Endothelial cell of umbilical vein (primary cell): ENCODE data around the gene YPEL1. TPM values are rescaled to one million over a fixed set of nuclear protein-coding genes. Genes with fewer than 3 reads are reported as not detected.

Experiments
- BruUV-seq: library from RNA; stranded (reverse); fragments of 400-500 nt; replicated peaks from 2 replicates; lab custom pipeline; 2021; lab: Mats Ljungman, UMichigan
- CTCF ChIA-PET: fragments of 300-600, 350-600 bp; sonication (Branson Sonifier 250); formaldehyde crosslinking; loops from one replicate; lab custom pipeline; 2021; ENCODE audit warnings: antibody characterized with exemption, inconsistent platforms; lab: Charles Lee
- POLR2A ChIA-PET: fragments of 300-600, 350-600 bp; sonication (Branson Sonifier 250); formaldehyde crosslinking; loops from one replicate; lab custom pipeline; 2021; ENCODE audit warnings: antibody characterized with exemption, inconsistent platforms; lab: Charles Lee
- DNase-seq: peaks from one replicate; pipeline ENCODE4 v3.0.0-alpha.2; 2011; ENCODE audit warnings: low read depth, low spot score
- FAIRE-seq: peaks from 2 replicates; lab custom pipeline; 2011; peaks lifted over from hg19 to GRCh38; lab: Jason Lieb, UNC
- H2AFZ ChIP-seq: 2 replicates; pipeline ENCODE4 v1.6.0; 2012; ENCODE audit warnings: low read depth, low read length, control low read depth, inconsistent platforms
- H3K27ac ChIP-seq: 2 replicates; pipeline ENCODE4 v1.5.1; 2011; ENCODE audit warnings: low read depth, mild to moderate bottlenecking, control low read depth, low read length, moderate library complexity; ENCODE audit not compliant: insufficient read depth
- H3K27me3 ChIP-seq, 2 experiments: 2 replicates each; pipeline versions ENCODE4 v1.6.0 to v1.6.1; 2011; ENCODE audit warnings: low read length in 2 of 2, mixed read lengths in 1 of 2; ENCODE audit not compliant: control insufficient read depth in 2 of 2, insufficient read depth in 2 of 2
- H3K36me3 ChIP-seq, 2 experiments: 2 replicates in 1 of 2; 3 replicates in 1 of 2; pipeline ENCODE4 v1.5.1; 2011; ENCODE audit warnings: low read length in 2 of 2, mild to moderate bottlenecking in 1 of 2, moderate library complexity in 1 of 2; ENCODE audit not compliant: control insufficient read depth in 2 of 2, insufficient read depth in 2 of 2; ENCODE audit errors: extremely low read depth in 1 of 2
- H3K4me1 ChIP-seq: 3 replicates; pipeline ENCODE4 v1.5.1; 2011; ENCODE audit warnings: mild to moderate bottlenecking, low read length; ENCODE audit not compliant: control insufficient read depth, insufficient read depth; ENCODE audit errors: extremely low read depth
- H3K4me2 ChIP-seq: 2 replicates; pipeline ENCODE4 v1.6.1; 2011; ENCODE audit warnings: low read length, control low read depth, mixed read lengths; ENCODE audit not compliant: insufficient read depth
- H3K4me3 ChIP-seq, 3 experiments: fragments of 200-600 bp in 1 of 3; sonication (generic), shearing (Covaris generic) in 1 of 3; replicated peaks in 1 of 3; 2 replicates each; pipeline ENCODE4 v1.5.1; 2011 to 2016; ENCODE audit warnings: control low read depth in 3 of 3, low read length in 3 of 3, mild to moderate bottlenecking in 2 of 3, inconsistent platforms in 1 of 3, low read depth in 1 of 3, moderate library complexity in 1 of 3; ENCODE audit not compliant: insufficient read depth in 1 of 3
- H3K79me2 ChIP-seq: 2 replicates; pipeline ENCODE4 v1.6.0; 2012; ENCODE audit warnings: low read length, inconsistent platforms; ENCODE audit not compliant: control insufficient read depth, insufficient read depth
- H3K9ac ChIP-seq: replicated peaks from 2 replicates; pipeline ENCODE3; 2011; ENCODE audit warnings: low read length, control low read depth; ENCODE audit not compliant: insufficient read depth; ENCODE audit errors: extremely low read depth
- H3K9me1 ChIP-seq: replicated peaks from 3 replicates; pipeline ENCODE4 v1.6.0; 2011; ENCODE audit warnings: mild to moderate bottlenecking, low read length; ENCODE audit not compliant: control insufficient read depth, insufficient read depth; ENCODE audit errors: extremely low read depth
- H3K9me3 ChIP-seq: replicated peaks from 2 replicates; pipeline ENCODE4 v1.5.1; 2012; ENCODE audit warnings: low read length, inconsistent platforms; ENCODE audit not compliant: control insufficient read depth, insufficient read depth
- H4K20me1 ChIP-seq: replicated peaks from 2 replicates; pipeline ENCODE3; 2011; ENCODE audit warnings: mild to moderate bottlenecking, low read length; ENCODE audit not compliant: control insufficient read depth, insufficient read depth; ENCODE audit errors: extremely low read depth
- CTCF ChIP-seq, 2 donors: IDR thresholded peaks; 1 replicate in 1 of 2; 2 replicates in 1 of 2; pipeline ENCODE4 v1.5.1; 2011; ENCODE audit warnings: low read length in 2 of 2, mild to moderate bottlenecking in 2 of 2, moderate library complexity in 2 of 2, control low read depth in 1 of 2, inconsistent platforms in 1 of 2, low read depth in 1 of 2; ENCODE audit not compliant: insufficient read depth in 1 of 2; ENCODE audit errors: extremely low read depth in 1 of 2
- EZH2 ChIP-seq: IDR thresholded peaks from 2 replicates; pipeline ENCODE4 v1.6.1; 2012; ENCODE audit warnings: borderline replicate concordance, low read depth, mild to moderate bottlenecking, moderate library complexity, low read length, inconsistent platforms; ENCODE audit not compliant: severe bottlenecking
- FOS ChIP-seq: IDR thresholded peaks from 2 replicates; pipeline ENCODE4 v1.6.1; 2011; ENCODE audit warnings: mild to moderate bottlenecking, low read length, moderate library complexity, borderline replicate concordance; ENCODE audit not compliant: insufficient read depth
- GATA2 ChIP-seq: IDR thresholded peaks from 2 replicates; pipeline ENCODE4 v1.7.0; 2011; ENCODE audit warnings: low read depth, mild to moderate bottlenecking, moderate library complexity, mixed read lengths, low read length; ENCODE audit not compliant: insufficient read length, insufficient read depth
- JUN ChIP-seq: IDR thresholded peaks from 2 replicates; pipeline ENCODE4 v1.6.1; 2011; ENCODE audit warnings: borderline replicate concordance, low read depth; ENCODE audit not compliant: insufficient read length, insufficient read depth
- MAX ChIP-seq: IDR thresholded peaks from 2 replicates; pipeline ENCODE4 v1.6.1; 2011; ENCODE audit not compliant: insufficient read depth, insufficient read length
- MYC ChIP-seq: IDR thresholded peaks from one replicate; pipeline ENCODE4 v1.6.1; 2011; ENCODE audit warnings: mild to moderate bottlenecking, low read depth, low read length
- POLR2A ChIP-seq: IDR thresholded peaks from 2 replicates; pipeline ENCODE4 v1.6.1; 2012; ENCODE audit warnings: low read depth, mild to moderate bottlenecking, control low read depth, low read length
- POLR2AphosphoS5 ChIP-seq: IDR thresholded peaks from 2 replicates; pipeline ENCODE4 v1.6.1; 2012; ENCODE audit warnings: low read depth, mild to moderate bottlenecking, control low read depth, low read length, moderate library complexity; ENCODE audit not compliant: insufficient read depth
- dilution Hi-C: fragments of 300-500 bp; cut with MboI; formaldehyde crosslinking; loops from one replicate; pipeline ENCODE4 v1.15.0; 2019; ENCODE audit warnings: low sequenced_read_pairs; ENCODE audit not compliant: extremely low pct_ligation_motif_present
- intact Hi-C: fragments of 100-400 bp; cut with micrococcal nuclease; formaldehyde crosslinking; loops from one replicate; pipeline ENCODE4 v1.10.0; 2022
- polyA plus RNA-seq, 4 experiments: library from polyadenylated mRNA; depleted of rRNA in 3 of 4; stranded (reverse) in 3 of 4; unstranded in 1 of 4; fragments of >200 nt; gene quantifications; 2 replicates each; pipeline versions ENCODE4 v1.2.1 to v1.2.3, GENCODE V29; 2011 to 2012; ENCODE audit warnings: missing spikeins in 1 of 4
- total RNA-seq: library from RNA; stranded (reverse); gene quantifications from 2 replicates; pipeline ENCODE4 v1.2.3, GENCODE V29; 2021

Gene YPEL1
- total and polyA plus RNA-seq, 2 donors (not counting 3 experiments of a cell fraction or from before 2014, with no cell fraction given), result 3.7 to 6.2 TPM

- Histone ChIP-seq H3K9me3 (no peaks in the 10 kb centered on the region), H3K9me1 (no peaks in the 10 kb centered on the region), H4K20me1 (no peaks in the 10 kb centered on the region), H3K4me2 (no peak overlapping the region), H3K4me1 (no peaks in the 10 kb centered on the region), H3K79me2 (no peaks in the 10 kb centered on the region), H3K9ac (no peak overlapping the region), H3K27me3 (no peaks in the 10 kb centered on the region), H3K4me3 (no peak overlapping the region), H3K36me3 (no peaks in the 10 kb centered on the region), H2AFZ (no peak overlapping the region), H3K27ac (no peak overlapping the region)
- CTCF ChIA-PET, result interaction anchor here (0.8 kb wide), 1 partner anchor 16 kb away, joined by 3 read pairs; no protein-coding TSS in a partner anchor
- DNase-seq, result no peak
- dilution Hi-C loops (no loop called here), intact Hi-C loops (no loop called here)
- FAIRE-seq, result no peak
- POLR2A ChIA-PET, result no interaction called here
- no TSS peak for BruUV-seq
- TF ChIP-seq JUN (no peak), POLR2AphosphoS5 (no peak), POLR2A (no peak), EZH2 (no peak), GATA2 (no peak), CTCF (IDR thresholded peaks at IDR 0.05; ENCODE audit: extremely low read depth in 1 of 2, insufficient read depth in 1 of 2, low read depth in 1 of 2, low read length in 2 of 2) (no peak), FOS (no peak), MAX (no peak), MYC (no peak)
Measured at GRCh38 chr22:21728270-21728669, 7.3 kb downstream of the YPEL1 start.
